ENCODE results near the gene MGA.

DNA sequence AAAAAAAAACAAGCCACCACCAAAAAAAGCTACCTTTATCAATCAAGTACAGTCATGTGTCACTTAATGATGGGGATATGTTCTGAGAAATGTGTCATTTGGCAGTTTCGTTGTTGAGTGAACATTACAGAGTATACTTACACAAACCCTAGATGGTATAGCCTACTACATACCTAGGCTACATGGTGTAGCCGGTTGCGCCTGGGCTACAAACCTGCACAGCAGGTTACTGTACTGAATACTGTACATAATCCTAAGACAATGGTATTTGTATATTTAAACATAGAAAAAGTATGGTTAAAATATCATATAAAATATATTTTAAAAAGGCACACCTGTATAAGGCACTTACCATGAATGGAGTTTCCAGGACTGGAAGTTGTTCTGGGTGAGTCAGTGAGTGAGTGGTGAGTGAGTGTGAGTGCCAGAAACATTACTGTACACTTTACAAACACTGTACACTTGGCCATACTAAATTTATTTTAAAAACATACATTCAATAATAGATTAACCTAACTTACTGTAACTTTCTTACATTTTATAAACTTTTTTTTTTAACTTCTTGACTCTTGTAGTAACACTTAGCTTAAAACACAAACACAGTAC, 141.7 kb downstream of the MGA start:
- TF ChIP-seq, protein P1, sequence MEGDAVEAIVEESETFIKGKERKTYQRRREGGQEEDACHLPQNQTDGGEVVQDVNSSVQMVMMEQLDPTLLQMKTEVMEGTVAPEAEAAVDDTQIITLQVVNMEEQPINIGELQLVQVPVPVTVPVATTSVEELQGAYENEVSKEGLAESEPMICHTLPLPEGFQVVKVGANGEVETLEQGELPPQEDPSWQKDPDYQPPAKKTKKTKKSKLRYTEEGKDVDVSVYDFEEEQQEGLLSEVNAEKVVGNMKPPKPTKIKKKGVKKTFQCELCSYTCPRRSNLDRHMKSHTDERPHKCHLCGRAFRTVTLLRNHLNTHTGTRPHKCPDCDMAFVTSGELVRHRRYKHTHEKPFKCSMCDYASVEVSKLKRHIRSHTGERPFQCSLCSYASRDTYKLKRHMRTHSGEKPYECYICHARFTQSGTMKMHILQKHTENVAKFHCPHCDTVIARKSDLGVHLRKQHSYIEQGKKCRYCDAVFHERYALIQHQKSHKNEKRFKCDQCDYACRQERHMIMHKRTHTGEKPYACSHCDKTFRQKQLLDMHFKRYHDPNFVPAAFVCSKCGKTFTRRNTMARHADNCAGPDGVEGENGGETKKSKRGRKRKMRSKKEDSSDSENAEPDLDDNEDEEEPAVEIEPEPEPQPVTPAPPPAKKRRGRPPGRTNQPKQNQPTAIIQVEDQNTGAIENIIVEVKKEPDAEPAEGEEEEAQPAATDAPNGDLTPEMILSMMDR (IDR thresholded peaks at IDR 0.05) = no peak
- no peak for TF ChIP-seq POLR2A (IDR thresholded peaks at IDR 0.05)
